DOHH2 (cell line): ENCODE measurements around the gene GCAT.

Experiments
- EZH2phosphoT487 ChIP-seq: fragments of 200-600 bp; sonication (generic); IDR thresholded peaks from 2 replicates; pipeline ENCODE4 v1.6.1; 2017; ENCODE audit warnings: borderline replicate concordance, mild to moderate bottlenecking, antibody characterized with exemption, low read length, moderate library complexity, mixed read lengths
- TF ChIP-seq, protein P1 (sequence below): fragments of 200-600 bp; sonication (generic); IDR thresholded peaks from one replicate; pipeline ENCODE4 v1.5.1; 2014; ENCODE audit warnings: antibody characterized with exemption, mild to moderate bottlenecking, low read depth, low read length; ENCODE audit not compliant: poor library complexity, severe bottlenecking

DNA sequence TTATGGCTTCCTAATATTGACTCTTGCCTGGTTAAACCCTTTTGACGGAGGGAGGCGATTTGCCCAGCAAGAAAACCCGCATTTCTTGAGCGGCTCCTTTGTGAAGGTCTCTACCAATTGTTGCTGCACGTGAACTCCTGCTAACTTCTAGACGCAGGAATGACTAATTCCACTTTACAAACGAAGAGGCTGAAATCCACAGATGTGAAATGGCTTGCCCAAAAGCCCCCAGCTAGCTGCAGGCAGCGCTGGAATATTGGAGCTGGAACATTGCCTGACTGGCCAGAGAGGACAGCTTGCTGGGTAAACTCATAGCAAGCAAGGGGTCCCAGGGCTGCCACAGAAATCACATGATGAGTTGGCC, 542 bp downstream of the GCAT start:
- no peak for TF ChIP-seq EZH2phosphoT487
- TF ChIP-seq, protein P1, sequence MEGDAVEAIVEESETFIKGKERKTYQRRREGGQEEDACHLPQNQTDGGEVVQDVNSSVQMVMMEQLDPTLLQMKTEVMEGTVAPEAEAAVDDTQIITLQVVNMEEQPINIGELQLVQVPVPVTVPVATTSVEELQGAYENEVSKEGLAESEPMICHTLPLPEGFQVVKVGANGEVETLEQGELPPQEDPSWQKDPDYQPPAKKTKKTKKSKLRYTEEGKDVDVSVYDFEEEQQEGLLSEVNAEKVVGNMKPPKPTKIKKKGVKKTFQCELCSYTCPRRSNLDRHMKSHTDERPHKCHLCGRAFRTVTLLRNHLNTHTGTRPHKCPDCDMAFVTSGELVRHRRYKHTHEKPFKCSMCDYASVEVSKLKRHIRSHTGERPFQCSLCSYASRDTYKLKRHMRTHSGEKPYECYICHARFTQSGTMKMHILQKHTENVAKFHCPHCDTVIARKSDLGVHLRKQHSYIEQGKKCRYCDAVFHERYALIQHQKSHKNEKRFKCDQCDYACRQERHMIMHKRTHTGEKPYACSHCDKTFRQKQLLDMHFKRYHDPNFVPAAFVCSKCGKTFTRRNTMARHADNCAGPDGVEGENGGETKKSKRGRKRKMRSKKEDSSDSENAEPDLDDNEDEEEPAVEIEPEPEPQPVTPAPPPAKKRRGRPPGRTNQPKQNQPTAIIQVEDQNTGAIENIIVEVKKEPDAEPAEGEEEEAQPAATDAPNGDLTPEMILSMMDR = no peak
